ENCODE results near the gene CYP8B1. TPM values are rescaled to one million over a fixed set of nuclear protein-coding genes. Genes with fewer than 3 reads are reported as not detected.

The CYP8B1 gene
- polyA plus RNA-seq, 1 donor (not counting 4 experiments of a cell fraction or from before 2014, with no cell fraction given) = not detected

GRCh38 chr3:42836150-42837123, 39.2 kb downstream of the CYP8B1 start:
- FAIRE-seq = no peak
- no peaks in the 10 kb centered on the region for H3K36me3 ChIP-seq (ENCODE audit: control insufficient read depth in 2 of 2, extremely low read depth in 1 of 2, insufficient read depth in 2 of 2, low read length in 2 of 2)

GRCh38 chr3:42831321-42831713, 44.4 kb downstream of the CYP8B1 start:
- H3K4me3 ChIP-seq (ENCODE audit: control insufficient read depth in 2 of 3, extremely low read depth in 1 of 3, insufficient read depth in 2 of 3, low read depth in 1 of 3, low read length in 3 of 3) = no peak overlapping the region
- no peak overlapping the region for H3K27ac ChIP-seq (ENCODE audit: control insufficient read depth, insufficient read depth, low read length)
- peaks cover 12% of the 10 kb centered on the region for H3K4me1 ChIP-seq (ENCODE audit: control insufficient read depth, extremely low read depth, insufficient read depth, low read length)
- no peaks in the 10 kb centered on the region for H3K79me2 ChIP-seq (ENCODE audit: control insufficient read depth, insufficient read depth, low read length)
- no peaks in the 10 kb centered on the region for H3K36me3 ChIP-seq (ENCODE audit: control insufficient read depth in 2 of 2, extremely low read depth in 1 of 2, insufficient read depth in 2 of 2, low read length in 2 of 2)
- H3K27me3 ChIP-seq (ENCODE audit: control insufficient read depth, extremely low read depth, insufficient read depth, low read length) = no peaks in the 10 kb centered on the region
- no peak overlapping the region for H3K4me2 ChIP-seq (ENCODE audit: control insufficient read depth, extremely low read depth, insufficient read depth, low read depth, low read length)
- H3K9me1 ChIP-seq (ENCODE audit: control insufficient read depth, extremely low read depth, insufficient read depth, low read length) = no peaks in the 10 kb centered on the region
- H4K20me1 ChIP-seq (ENCODE audit: control insufficient read depth, extremely low read depth, insufficient read depth, low read length) = no peaks in the 10 kb centered on the region
- no peak overlapping the region for H2AFZ ChIP-seq (ENCODE audit: control insufficient read depth, low read length)
- no peaks in the 10 kb centered on the region for H3K9me3 ChIP-seq (ENCODE audit: control insufficient read depth, low read depth, low read length)
- DNase-seq (ENCODE audit: low read depth, low spot score) = no peak
- dilution Hi-C loops (cut with MboI; ENCODE audit: extremely low pct_ligation_motif_present, low sequenced_read_pairs) = no loop called here
- TF ChIP-seq, protein P1, sequence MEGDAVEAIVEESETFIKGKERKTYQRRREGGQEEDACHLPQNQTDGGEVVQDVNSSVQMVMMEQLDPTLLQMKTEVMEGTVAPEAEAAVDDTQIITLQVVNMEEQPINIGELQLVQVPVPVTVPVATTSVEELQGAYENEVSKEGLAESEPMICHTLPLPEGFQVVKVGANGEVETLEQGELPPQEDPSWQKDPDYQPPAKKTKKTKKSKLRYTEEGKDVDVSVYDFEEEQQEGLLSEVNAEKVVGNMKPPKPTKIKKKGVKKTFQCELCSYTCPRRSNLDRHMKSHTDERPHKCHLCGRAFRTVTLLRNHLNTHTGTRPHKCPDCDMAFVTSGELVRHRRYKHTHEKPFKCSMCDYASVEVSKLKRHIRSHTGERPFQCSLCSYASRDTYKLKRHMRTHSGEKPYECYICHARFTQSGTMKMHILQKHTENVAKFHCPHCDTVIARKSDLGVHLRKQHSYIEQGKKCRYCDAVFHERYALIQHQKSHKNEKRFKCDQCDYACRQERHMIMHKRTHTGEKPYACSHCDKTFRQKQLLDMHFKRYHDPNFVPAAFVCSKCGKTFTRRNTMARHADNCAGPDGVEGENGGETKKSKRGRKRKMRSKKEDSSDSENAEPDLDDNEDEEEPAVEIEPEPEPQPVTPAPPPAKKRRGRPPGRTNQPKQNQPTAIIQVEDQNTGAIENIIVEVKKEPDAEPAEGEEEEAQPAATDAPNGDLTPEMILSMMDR (optimal IDR thresholded peaks at IDR 0.05 in 1 of 3, IDR thresholded peaks at IDR 0.05 in 1 of 3, conservative IDR thresholded peaks at IDR 0.05 in 1 of 3; ENCODE audit: extremely low read depth in 1 of 3, insufficient read depth in 2 of 3, low read length in 3 of 3) = peak; percentile 78 to 88 (median 79)
- no peak for TF ChIP-seq EZH2 (IDR thresholded peaks at IDR 0.05; ENCODE audit: low read length)
- no peak overlapping the region for H3K9ac ChIP-seq (ENCODE audit: control insufficient read depth, extremely low read depth, insufficient read depth, low read length)
- peak; percentile 48 for FAIRE-seq

More at GRCh38 chr3:42836150-42837123, 39.2 kb downstream of the CYP8B1 start:
- Histone ChIP-seq H2AFZ (ENCODE audit: control insufficient read depth, low read length) (no peak overlapping the region), H3K9me3 (ENCODE audit: control insufficient read depth, low read depth, low read length) (no peaks in the 10 kb centered on the region), H3K9me1 (ENCODE audit: control insufficient read depth, extremely low read depth, insufficient read depth, low read length) (no peaks in the 10 kb centered on the region), H3K27me3 (ENCODE audit: control insufficient read depth, extremely low read depth, insufficient read depth, low read length) (no peaks in the 10 kb centered on the region), H3K4me3 (ENCODE audit: control insufficient read depth in 2 of 3, extremely low read depth in 1 of 3, insufficient read depth in 2 of 3, low read depth in 1 of 3, low read length in 3 of 3) (no peak overlapping the region), H3K27ac (ENCODE audit: control insufficient read depth, insufficient read depth, low read length) (no peak overlapping the region), H3K9ac (ENCODE audit: control insufficient read depth, extremely low read depth, insufficient read depth, low read length) (no peak overlapping the region), H3K4me1 (ENCODE audit: control insufficient read depth, extremely low read depth, insufficient read depth, low read length) (no peaks in the 10 kb centered on the region), H3K4me2 (ENCODE audit: control insufficient read depth, extremely low read depth, insufficient read depth, low read depth, low read length) (no peak overlapping the region), H3K79me2 (ENCODE audit: control insufficient read depth, insufficient read depth, low read length) (no peaks in the 10 kb centered on the region), H4K20me1 (ENCODE audit: control insufficient read depth, extremely low read depth, insufficient read depth, low read length) (no peaks in the 10 kb centered on the region)
- dilution Hi-C loops (cut with MboI; ENCODE audit: extremely low pct_ligation_motif_present, low sequenced_read_pairs) = no loop called here
- TF ChIP-seq EZH2 (IDR thresholded peaks at IDR 0.05; ENCODE audit: low read length) = no peak
- TF ChIP-seq, protein P1 (optimal IDR thresholded peaks at IDR 0.05 in 1 of 3, IDR thresholded peaks at IDR 0.05 in 1 of 3, conservative IDR thresholded peaks at IDR 0.05 in 1 of 3; ENCODE audit: extremely low read depth in 1 of 3, insufficient read depth in 2 of 3, low read length in 3 of 3) = peak in 2 of 3 experiments; percentile 7 to 14
- no peak for DNase-seq (ENCODE audit: low read depth, low spot score)

All from keratinocyte (primary cell).